ENCODE data around the gene ZFYVE28. TPM values are rescaled to one million over a fixed set of nuclear protein-coding genes. Genes with fewer than 3 reads are reported as not detected.

ZFYVE28 gene
- total RNA-seq, 3 donors from 2014 or later, result 32.4 to 56.4 (median 42.9) TPM

- H3K36me3 ChIP-seq (ENCODE audit: low read depth), result no peaks in the 10 kb centered on the region
- TF ChIP-seq, protein P1, sequence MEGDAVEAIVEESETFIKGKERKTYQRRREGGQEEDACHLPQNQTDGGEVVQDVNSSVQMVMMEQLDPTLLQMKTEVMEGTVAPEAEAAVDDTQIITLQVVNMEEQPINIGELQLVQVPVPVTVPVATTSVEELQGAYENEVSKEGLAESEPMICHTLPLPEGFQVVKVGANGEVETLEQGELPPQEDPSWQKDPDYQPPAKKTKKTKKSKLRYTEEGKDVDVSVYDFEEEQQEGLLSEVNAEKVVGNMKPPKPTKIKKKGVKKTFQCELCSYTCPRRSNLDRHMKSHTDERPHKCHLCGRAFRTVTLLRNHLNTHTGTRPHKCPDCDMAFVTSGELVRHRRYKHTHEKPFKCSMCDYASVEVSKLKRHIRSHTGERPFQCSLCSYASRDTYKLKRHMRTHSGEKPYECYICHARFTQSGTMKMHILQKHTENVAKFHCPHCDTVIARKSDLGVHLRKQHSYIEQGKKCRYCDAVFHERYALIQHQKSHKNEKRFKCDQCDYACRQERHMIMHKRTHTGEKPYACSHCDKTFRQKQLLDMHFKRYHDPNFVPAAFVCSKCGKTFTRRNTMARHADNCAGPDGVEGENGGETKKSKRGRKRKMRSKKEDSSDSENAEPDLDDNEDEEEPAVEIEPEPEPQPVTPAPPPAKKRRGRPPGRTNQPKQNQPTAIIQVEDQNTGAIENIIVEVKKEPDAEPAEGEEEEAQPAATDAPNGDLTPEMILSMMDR (IDR thresholded peaks at IDR 0.05), result no peak
- DNase-seq (no peak), ATAC-seq (no peak)
- no peak overlapping the region for H3K4me3 ChIP-seq
- H3K4me1 ChIP-seq (ENCODE audit: low read depth), result peaks cover 8% of the 10 kb centered on the region
- no peaks in the 10 kb centered on the region for H3K9me3 ChIP-seq
- intact Hi-C loops (cut with DNase I, micrococcal nuclease), result no loop called here
Observed at GRCh38 chr4:2333916-2334644, 84.4 kb downstream of the ZFYVE28 start.

- DNase-seq (peak; percentile 80 to 86 (median 84)), ATAC-seq (peak; percentile 92)
- Histone ChIP-seq H3K4me3 (no peak overlapping the region), H3K9me3 (peaks cover 2% of the 10 kb centered on the region), H3K36me3 (ENCODE audit: low read depth) (no peaks in the 10 kb centered on the region), H3K4me1 (ENCODE audit: low read depth) (peaks cover 8% of the 10 kb centered on the region)
- intact Hi-C loops (cut with DNase I, micrococcal nuclease), result no loop called here
- TF ChIP-seq, protein P1 (IDR thresholded peaks at IDR 0.05), result no peak
Observed at GRCh38 chr4:2333356-2333841, 85.0 kb downstream of the ZFYVE28 start.

DNA sequence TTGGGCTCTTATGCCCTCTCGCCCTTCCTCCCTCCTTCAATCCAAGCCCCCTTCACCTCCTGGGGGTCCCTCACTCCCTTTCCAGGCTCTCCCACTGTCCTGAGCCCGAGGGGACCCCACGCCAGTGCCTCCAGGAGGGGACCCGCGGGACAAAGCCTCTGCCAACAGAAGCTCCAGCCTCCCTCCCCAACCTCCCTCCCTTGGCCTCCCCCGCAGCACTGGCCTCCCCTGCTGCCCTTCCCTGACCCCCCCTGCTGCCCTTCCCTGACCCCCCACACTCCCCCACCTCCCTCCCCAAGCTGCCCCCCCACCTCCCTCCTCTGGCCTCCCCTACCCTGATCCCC is 85.5 kb downstream of the ZFYVE28 start:
- H3K4me1 ChIP-seq (ENCODE audit: low read depth), result peaks cover 8% of the 10 kb centered on the region
- TF ChIP-seq, protein P1 (IDR thresholded peaks at IDR 0.05), result no peak
- intact Hi-C loops (cut with DNase I, micrococcal nuclease), result no loop called here
- no peak overlapping the region for H3K4me3 ChIP-seq
- no peak for ATAC-seq
- peaks cover 5% of the 10 kb centered on the region for H3K9me3 ChIP-seq
- no peaks in the 10 kb centered on the region for H3K36me3 ChIP-seq (ENCODE audit: low read depth)
- no peak for DNase-seq

DNA sequence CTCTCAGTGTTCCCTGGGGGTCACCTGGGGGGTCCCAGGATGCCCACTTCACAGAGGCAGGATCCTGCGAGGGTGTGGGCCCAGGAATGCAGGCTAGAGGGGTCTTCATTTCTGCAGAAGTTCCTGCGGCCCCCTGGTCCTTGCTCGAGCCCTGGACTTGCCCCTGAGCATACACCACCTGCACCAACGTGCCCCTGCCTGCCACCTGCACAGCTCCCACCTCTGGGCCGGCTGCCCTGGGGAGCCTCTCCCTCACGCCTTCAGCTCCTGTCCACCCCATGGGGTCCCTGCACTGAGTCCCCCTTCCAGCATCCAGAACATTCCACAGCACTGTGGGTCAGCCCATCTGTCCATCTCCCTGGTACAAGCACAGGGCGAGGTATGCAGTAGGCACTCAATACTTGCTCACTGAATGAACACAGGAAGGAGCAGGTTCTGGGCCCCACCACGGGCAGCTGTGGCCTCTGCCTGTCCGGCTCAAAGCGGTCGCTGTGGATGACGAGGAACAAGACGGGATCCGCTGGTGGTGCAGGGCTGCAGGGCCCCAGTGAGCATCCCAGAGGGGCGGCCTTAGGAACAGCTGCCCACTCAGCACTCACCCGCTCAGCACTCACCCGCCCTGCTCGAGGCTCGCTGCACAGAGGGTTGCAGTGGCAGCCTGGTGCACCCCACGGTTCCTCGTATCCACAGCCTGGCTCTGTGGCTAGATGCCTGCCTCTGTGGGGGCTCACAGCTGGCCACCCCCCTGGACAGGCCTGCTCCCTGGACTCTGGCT is 86.1 kb downstream of the ZFYVE28 start:
- Histone ChIP-seq H3K9me3 (peaks cover 11% of the 10 kb centered on the region), H3K4me1 (ENCODE audit: low read depth) (peaks cover 8% of the 10 kb centered on the region), H3K4me3 (no peak overlapping the region), H3K36me3 (ENCODE audit: low read depth) (no peaks in the 10 kb centered on the region)
- no peak for ATAC-seq
- intact Hi-C loops (cut with DNase I, micrococcal nuclease), result no loop called here
- TF ChIP-seq, protein P1 (IDR thresholded peaks at IDR 0.05), result no peak
- no peak for DNase-seq

DNA sequence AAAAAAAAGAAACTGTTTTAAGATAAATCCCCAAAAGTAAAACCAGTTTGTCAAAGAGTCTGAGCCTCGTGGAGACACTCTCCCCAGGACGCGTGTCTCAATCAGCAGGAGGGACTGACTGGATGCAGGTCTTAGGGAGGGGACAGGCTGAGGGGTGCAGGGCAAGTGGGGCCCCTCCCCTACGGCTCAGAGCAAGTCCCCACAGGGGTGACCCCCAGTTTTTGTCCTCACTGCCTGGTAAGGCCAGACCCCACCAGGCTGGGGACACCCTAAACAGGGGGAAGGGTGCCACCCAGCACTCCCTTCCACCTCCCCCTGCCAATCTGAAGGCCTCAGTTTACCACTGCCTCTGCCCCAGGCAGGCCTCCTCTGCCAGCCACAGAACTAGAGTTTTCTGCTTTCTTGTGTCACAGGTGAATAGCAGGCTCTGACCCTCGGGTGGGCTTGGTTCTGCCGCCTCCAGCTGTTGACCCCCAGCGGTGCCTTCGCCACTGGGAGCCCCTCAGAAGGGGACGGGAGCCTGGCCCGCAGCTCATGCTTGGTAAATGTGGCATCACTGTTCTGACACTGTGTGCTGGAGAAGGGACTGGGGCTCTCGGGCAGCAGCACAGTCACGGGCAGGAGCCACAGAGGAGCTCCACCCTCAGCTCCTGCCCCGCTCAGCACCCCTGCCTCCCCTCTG is 86.8 kb downstream of the ZFYVE28 start:
- no peak for ATAC-seq
- peaks cover 8% of the 10 kb centered on the region for H3K4me1 ChIP-seq (ENCODE audit: low read depth)

More for the DNA sequence above, 86.8 kb downstream of the ZFYVE28 start:
- H3K4me3 ChIP-seq, result no peak overlapping the region
- TF ChIP-seq, protein P1 (IDR thresholded peaks at IDR 0.05), result no peak
- H3K9me3 ChIP-seq, result peaks cover 13% of the 10 kb centered on the region
- no peak for DNase-seq
- intact Hi-C loops (cut with DNase I, micrococcal nuclease), result no loop called here
- H3K36me3 ChIP-seq (ENCODE audit: low read depth), result no peaks in the 10 kb centered on the region

All from mucosa of descending colon (tissue), 3 donors.